Neural progenitor cell (in vitro differentiated cells): ENCODE data around the gene PROZ.

Experiments used
- EZH2 ChIP-seq: fragments of 200-600 bp; sonication (generic); IDR thresholded peaks from 2 replicates; pipeline ENCODE4 v1.6.1; 2017; ENCODE audit warnings: antibody characterized with exemption, mild to moderate bottlenecking, moderate library complexity
- EZH2phosphoT487 ChIP-seq: fragments of 200-600 bp; sonication (generic); IDR thresholded peaks from 2 replicates; pipeline ENCODE4 v1.6.1; 2017; ENCODE audit warnings: antibody characterized with exemption
- TF ChIP-seq, protein P1 (sequence below): fragments of 200-600 bp; sonication (generic); IDR thresholded peaks from 2 replicates; pipeline ENCODE4 v1.5.1; 2017; ENCODE audit warnings: antibody characterized with exemption, mild to moderate bottlenecking

DNA sequence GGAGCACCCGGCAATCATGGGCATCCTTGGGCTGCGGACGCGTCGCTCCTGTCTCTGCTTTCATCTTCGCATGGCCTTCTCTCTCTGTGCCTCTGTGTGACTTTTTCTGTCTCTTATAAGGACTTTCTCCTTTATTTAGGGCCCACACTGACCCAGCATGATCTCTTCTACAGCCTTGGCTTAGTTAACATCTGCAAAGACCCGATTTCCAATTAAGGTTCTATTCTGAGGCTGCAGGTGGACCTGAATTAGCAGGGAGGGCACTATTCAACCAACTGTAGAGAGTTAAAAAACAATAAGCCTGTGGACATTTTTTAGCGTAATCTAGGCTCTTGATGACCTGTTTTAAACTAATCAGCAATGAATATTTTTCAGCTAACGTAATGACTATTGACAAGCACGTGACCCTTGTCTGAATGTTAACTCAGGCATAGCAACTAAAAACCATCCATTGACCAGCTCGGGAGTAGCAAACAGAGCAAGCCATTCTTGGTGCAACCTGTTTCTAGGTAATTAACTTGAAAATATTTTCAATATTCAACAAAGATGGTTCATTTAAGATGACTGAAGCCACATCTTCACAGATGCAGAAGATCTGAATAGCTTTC, 20.7 kb upstream of the PROZ start:
- TF ChIP-seq, protein P1, sequence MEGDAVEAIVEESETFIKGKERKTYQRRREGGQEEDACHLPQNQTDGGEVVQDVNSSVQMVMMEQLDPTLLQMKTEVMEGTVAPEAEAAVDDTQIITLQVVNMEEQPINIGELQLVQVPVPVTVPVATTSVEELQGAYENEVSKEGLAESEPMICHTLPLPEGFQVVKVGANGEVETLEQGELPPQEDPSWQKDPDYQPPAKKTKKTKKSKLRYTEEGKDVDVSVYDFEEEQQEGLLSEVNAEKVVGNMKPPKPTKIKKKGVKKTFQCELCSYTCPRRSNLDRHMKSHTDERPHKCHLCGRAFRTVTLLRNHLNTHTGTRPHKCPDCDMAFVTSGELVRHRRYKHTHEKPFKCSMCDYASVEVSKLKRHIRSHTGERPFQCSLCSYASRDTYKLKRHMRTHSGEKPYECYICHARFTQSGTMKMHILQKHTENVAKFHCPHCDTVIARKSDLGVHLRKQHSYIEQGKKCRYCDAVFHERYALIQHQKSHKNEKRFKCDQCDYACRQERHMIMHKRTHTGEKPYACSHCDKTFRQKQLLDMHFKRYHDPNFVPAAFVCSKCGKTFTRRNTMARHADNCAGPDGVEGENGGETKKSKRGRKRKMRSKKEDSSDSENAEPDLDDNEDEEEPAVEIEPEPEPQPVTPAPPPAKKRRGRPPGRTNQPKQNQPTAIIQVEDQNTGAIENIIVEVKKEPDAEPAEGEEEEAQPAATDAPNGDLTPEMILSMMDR = no peak
- TF ChIP-seq EZH2 (no peak), EZH2phosphoT487 (no peak)
